ENCODE measurements around the gene PRSS8. TPM values are rescaled to one million over a fixed set of nuclear protein-coding genes. Genes with fewer than 3 reads are reported as not detected.

The PRSS8 gene
- total and polyA plus RNA-seq, 2 donors from 2014 or later, result 64.6 to 187 TPM

- H3K27ac ChIP-seq (ENCODE audit: low read depth in 2 of 2, low read length in 2 of 2), result no peak overlapping the region
- no peaks in the 10 kb centered on the region for H3K9me3 ChIP-seq (ENCODE audit: control insufficient read depth in 2 of 3, insufficient read depth in 1 of 3, low read length in 3 of 3)
- peaks cover 4 to 11% (median 9%) of the 10 kb centered on the region in 3 donors for H3K4me1 ChIP-seq (ENCODE audit: control insufficient read depth in 2 of 3, insufficient read depth in 2 of 3, low read depth in 1 of 3, low read length in 3 of 3)
- H3K27me3 ChIP-seq (ENCODE audit: control insufficient read depth, insufficient read depth, low read length), result no peaks in the 10 kb centered on the region
- TF ChIP-seq CTCF (IDR thresholded peaks at IDR 0.05; ENCODE audit: borderline replicate concordance, extremely low read depth, insufficient read depth), result no peak
- no peak overlapping the region for H3K9ac ChIP-seq (ENCODE audit: low read length in 3 of 3)
- no peak for DNase-seq
- no peak overlapping the region for H3K4me3 ChIP-seq (ENCODE audit: low read length in 3 of 3)
- intact Hi-C loops (cut with DNase I), result no loop called here
- FAIRE-seq, result no peak
- H3K36me3 ChIP-seq (ENCODE audit: control insufficient read depth in 2 of 3, insufficient read depth in 3 of 3, low read length in 3 of 3), result peaks cover 5 to 19% (median 14%) of the 10 kb centered on the region in 3 donors
Measured at GRCh38 chr16:31120129-31120528, 15.4 kb downstream of the PRSS8 start.

DNA sequence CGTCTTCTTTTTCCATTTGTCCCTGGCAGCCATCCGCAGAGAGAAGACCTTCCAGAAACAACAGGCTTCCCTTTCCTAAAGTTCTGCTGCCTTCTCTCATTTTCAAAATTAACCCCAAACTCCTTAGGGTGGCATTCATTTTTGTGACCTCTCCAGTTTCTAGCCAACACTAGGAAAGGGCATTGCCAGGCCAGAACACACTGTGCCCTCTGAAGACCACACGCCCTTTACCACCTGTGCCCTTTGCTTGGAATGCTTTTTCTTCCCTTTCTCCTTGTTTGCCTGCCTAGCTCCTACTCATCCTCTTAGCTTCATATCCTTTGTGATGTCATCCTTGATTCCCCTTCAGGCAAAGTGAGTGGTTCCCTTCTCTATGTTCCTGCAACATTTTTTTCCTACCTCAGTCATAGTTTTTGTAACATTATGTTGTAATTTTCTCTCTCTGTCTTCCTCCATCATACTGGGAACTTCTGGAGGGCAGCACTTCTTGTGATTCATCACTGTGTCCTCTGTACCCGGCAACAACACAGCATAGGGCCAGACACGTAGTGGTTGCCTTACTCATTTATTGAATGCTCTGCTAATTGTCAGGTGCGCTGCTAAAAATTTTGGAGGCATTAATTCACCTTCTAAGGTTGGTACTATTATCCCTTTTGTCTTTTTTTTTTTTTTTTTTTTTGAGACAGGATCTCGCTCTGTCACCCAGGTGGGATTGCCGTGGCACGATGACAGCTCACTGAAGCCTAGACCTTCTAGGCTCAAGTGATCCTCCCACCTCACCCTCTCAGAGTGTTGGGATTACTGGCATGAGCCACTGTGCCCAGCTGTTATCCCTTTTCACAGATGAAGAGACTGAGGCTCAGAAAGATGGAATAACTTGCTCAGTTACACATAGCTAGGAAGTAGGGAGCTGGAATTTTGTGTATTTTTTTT is 17.0 kb downstream of the PRSS8 start:
- DNase-seq (no peak), FAIRE-seq (no peak)
- Histone ChIP-seq H3K4me1 (ENCODE audit: control insufficient read depth in 2 of 3, insufficient read depth in 2 of 3, low read depth in 1 of 3, low read length in 3 of 3) (peaks cover 4 to 13% (median 11%) of the 10 kb centered on the region in 3 donors), H3K9me3 (ENCODE audit: control insufficient read depth in 2 of 3, insufficient read depth in 1 of 3, low read length in 3 of 3) (no peaks in the 10 kb centered on the region), H3K4me3 (ENCODE audit: low read length in 3 of 3) (peak overlapping the region; percentile 76 to 85 (median 81)), H3K9ac (ENCODE audit: low read length in 3 of 3) (peak overlapping the region; percentile 57 to 91 (median 69)), H3K27ac (ENCODE audit: low read depth in 2 of 2, low read length in 2 of 2) (peak overlapping the region; percentile 96), H3K36me3 (ENCODE audit: control insufficient read depth in 2 of 3, insufficient read depth in 3 of 3, low read length in 3 of 3) (peaks cover 5 to 19% (median 14%) of the 10 kb centered on the region in 3 donors), H3K27me3 (ENCODE audit: control insufficient read depth, insufficient read depth, low read length) (no peaks in the 10 kb centered on the region)
- no peak for TF ChIP-seq CTCF (IDR thresholded peaks at IDR 0.05; ENCODE audit: borderline replicate concordance, extremely low read depth, insufficient read depth)
- intact Hi-C loops (cut with DNase I), result no loop called here

DNA sequence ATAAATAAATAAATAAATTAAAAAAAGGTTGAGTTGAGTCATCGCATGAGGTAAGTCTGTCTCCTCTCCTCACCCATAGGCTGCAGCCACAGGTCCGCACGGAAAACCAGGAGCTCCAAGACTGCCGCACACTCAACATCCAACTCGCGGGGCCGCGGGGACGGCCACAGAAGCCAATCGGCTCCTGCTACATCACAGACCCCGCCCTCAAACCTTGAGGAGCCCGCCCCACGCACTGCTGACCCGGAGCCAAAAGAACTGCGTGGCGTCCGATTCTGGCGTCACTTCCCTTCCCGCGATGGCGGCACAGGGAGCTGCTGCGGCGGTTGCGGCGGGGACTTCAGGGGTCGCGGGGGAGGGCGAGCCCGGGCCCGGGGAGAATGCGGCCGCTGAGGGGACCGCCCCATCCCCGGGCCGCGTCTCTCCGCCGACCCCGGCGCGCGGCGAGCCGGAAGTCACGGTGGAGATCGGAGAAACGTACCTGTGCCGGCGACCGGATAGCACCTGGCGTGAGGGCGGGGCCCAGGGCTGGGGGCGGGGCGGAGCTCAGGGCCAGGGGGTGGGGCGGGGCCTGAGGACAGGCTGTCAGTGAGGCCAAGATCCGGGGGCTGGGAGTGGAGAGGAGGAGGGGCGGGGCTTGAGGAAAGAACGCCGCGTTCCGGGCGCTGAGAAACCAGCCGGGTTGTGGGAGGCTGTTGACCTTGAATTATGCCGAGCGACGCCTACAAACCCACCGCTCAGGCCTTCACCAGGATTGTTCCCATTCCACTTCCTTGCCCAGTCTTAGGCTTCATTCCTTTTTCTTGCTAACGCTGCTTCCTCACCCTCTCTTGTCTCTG is 17.9 kb downstream of the PRSS8 start, which contains the start of gene KAT8:
Gene KAT8 (plus strand): TSS at position 281 of the 839 bp plus-strand sequence. CDS start 18 bp downstream, at position 299.
- no peaks in the 10 kb centered on the region for H3K9me3 ChIP-seq (ENCODE audit: control insufficient read depth in 2 of 3, insufficient read depth in 1 of 3, low read length in 3 of 3)
- H3K27me3 ChIP-seq (ENCODE audit: control insufficient read depth, insufficient read depth, low read length), result no peaks in the 10 kb centered on the region
- DNase-seq (peak; percentile 99), FAIRE-seq (peak; percentile 92)
- H3K27ac ChIP-seq (ENCODE audit: low read depth in 2 of 2, low read length in 2 of 2), result peak within 1 kb of the TSS; percentile 96
- peaks cover 4 to 21% (median 16%) of the 10 kb centered on the region in 3 donors for H3K4me1 ChIP-seq (ENCODE audit: control insufficient read depth in 2 of 3, insufficient read depth in 2 of 3, low read depth in 1 of 3, low read length in 3 of 3)
- TF ChIP-seq CTCF (IDR thresholded peaks at IDR 0.05; ENCODE audit: borderline replicate concordance, extremely low read depth, insufficient read depth), result no peak
- peaks cover 5 to 21% (median 14%) of the 10 kb centered on the region in 3 donors for H3K36me3 ChIP-seq (ENCODE audit: control insufficient read depth in 2 of 3, insufficient read depth in 3 of 3, low read length in 3 of 3)
- peak within 1 kb of the TSS; percentile 80 to 85 (median 81) for H3K4me3 ChIP-seq (ENCODE audit: low read length in 3 of 3)
- H3K9ac ChIP-seq (ENCODE audit: low read length in 3 of 3), result peak within 1 kb of the TSS; percentile 57 to 91 (median 69)
- intact Hi-C loops (cut with DNase I), result no loop called here

Data from kidney (tissue), 14 donors.